ENCODE results near the gene AP2A1.

DNA sequence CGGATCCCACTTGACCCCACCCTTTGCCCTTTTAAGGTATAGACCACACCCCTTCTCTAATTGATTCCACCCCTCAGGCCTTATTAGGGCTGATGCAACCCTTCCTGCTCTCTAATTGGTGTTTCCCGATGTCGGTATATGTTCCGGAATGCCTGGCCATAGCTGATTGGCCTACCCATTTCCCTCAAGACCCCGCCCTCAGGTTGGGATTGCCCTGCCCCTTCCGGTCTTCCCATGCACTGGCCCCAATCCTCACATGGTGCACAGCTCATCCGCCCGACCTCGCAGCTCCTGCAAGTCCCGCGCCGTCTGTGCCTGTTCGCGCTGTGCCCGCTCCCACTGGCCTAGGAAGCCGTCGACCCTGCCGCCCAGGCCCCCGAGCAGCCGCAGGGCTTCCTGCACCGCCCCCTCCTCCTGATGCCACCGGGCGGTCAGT is 21.8 kb upstream of the AP2A1 start:
- TF ChIP-seq POLR2A (IDR thresholded peaks at IDR 0.05; ENCODE audit: low read depth, low read length) (no peak), TAF1 (IDR thresholded peaks at IDR 0.05; ENCODE audit: borderline replicate concordance, low read depth, low read length) (no peak), POLR2AphosphoS5 (IDR thresholded peaks at IDR 0.05; ENCODE audit: low read depth, low read length) (no peak)

Data from GM12892 (cell line).